Activated T-cell treated with anti-CD3 and anti-CD28 coated beads, Interleukin-2, amount 50 U/mL, for 4 hours (primary cell): ENCODE results near the gene MAGI1. TPM values are rescaled to one million over a fixed set of nuclear protein-coding genes. Genes with fewer than 3 reads are reported as not detected.
"Not testable (repeated sequence)": the region's sequence is repeated elsewhere in the genome, so short reads cannot be mapped to it uniquely, and the experiment has no call there.

Experiments
- ATAC-seq, 2 donors: fragments of 200-7000 bp; cut with Tn5 transposase; one replicate each; pipeline ENCODE4 v1.10.0; 2021
- DNase-seq: peaks from one replicate; pipeline ENCODE4 v3.0.0-alpha.2; 2020
- H3K27me3 Mint-ChIP-seq: one replicate; pipeline ENCODE4 v1.8.0; 2021; ENCODE audit warnings: low read depth, mixed read lengths
- H3K36me3 Mint-ChIP-seq: one replicate; pipeline ENCODE4 v1.8.0; 2022; ENCODE audit warnings: mixed read lengths; ENCODE audit not compliant: insufficient read depth
- H3K4me1 Mint-ChIP-seq: one replicate; pipeline ENCODE4 v1.8.0; 2021; ENCODE audit warnings: low read depth, mixed read lengths
- H3K4me3 Mint-ChIP-seq: one replicate; pipeline ENCODE4 v1.8.0; 2021; ENCODE audit warnings: mild to moderate bottlenecking, moderate library complexity, mixed read lengths
- H3K9me3 Mint-ChIP-seq: one replicate; pipeline ENCODE4 v1.8.0; 2021; ENCODE audit warnings: mixed read lengths
- total RNA-seq, 3 donors: library from RNA; stranded (reverse); gene quantifications; one replicate each; pipeline ENCODE4 v1.2.1, GENCODE V29; 2021

The MAGI1 gene
- total RNA-seq, 3 donors from 2014 or later = 0.45 to 0.76 (median 0.46) TPM

DNA sequence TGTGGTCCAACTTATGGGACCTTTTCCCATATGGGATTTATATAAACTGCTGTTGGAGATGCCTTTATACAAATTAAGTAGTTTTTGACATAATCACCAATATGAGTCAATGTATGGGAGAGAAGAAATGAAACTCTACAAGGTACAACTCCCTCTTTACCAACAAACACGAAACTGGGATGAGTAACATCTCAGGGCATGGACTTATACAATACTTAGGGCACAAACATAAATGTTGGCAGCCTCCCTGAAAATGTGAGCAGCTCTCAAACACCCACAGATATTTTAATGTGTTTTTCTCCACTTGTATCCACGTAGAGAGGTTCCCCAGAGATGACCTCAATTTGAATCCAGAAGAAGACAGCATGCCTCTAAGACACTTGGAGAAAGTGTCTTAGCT is 161.6 kb downstream of the MAGI1 start:
- Mint-ChIP-seq H3K27me3 (no peaks in the 10 kb centered on the region), H3K36me3 (no peaks in the 10 kb centered on the region), H3K4me1 (no peaks in the 10 kb centered on the region), H3K9me3 (peaks cover 3% of the 10 kb centered on the region), H3K4me3 (no peak overlapping the region)
- DNase-seq (no peak), ATAC-seq (no peak)

DNA sequence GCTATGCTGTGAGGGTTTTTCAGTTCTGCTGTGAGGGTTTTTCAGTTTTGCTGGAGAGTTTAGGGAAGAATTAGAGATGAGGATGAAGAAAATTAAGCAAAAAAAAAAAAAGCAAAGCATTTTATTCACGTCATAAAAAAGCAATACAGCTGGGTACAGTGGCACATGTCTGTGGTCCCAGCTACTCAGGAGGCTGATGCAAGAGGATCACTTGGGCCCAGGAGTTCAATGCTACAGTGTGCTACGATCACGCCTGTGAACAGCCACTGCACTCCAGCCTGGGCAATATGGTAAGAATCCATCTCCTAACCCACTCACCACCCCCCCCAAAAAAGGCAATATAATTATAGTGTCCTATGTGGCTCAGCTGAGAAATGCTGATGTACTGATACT is 162.7 kb downstream of the MAGI1 start:
- ATAC-seq (no peak), DNase-seq (no peak)
- H3K27me3 Mint-ChIP-seq = no peaks in the 10 kb centered on the region
- H3K4me3 Mint-ChIP-seq = no peak overlapping the region
- H3K9me3 Mint-ChIP-seq = peaks cover 3% of the 10 kb centered on the region
- H3K4me1 Mint-ChIP-seq = no peaks in the 10 kb centered on the region
- no peaks in the 10 kb centered on the region for H3K36me3 Mint-ChIP-seq

DNA sequence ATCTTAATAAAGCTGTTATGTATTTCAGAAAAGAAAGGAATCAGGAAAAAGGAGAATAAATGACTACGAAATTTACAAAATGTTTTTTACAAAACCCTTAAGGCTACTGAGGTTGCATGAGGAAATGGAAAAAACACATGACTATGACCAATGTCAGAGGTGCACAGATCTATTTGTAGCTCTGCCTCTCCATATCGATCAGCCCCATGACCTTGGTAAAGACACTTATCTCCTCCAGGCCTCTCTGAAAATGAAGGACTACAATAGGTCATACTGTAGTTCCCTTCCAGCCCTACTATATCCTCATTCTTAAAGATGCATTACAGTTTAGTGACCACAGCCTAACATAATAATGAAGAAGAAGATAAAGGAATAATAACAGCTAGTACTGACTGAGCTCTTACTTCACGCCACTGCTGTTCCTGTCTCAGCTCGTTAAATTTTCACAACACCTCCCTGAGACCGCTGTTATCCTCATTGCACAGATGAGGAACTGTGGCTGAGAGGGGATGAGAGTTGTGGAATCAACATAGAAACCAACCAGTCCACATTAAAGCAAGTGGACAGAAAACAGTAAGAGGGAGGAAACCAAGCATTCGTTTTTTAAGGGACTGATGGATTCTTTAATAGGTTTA is 163.2 kb downstream of the MAGI1 start:
- Mint-ChIP-seq H3K36me3 (no peaks in the 10 kb centered on the region), H3K9me3 (peaks cover 3% of the 10 kb centered on the region), H3K27me3 (no peaks in the 10 kb centered on the region), H3K4me1 (no peaks in the 10 kb centered on the region), H3K4me3 (no peak overlapping the region)
- ATAC-seq (no peak), DNase-seq (no peak)

DNA sequence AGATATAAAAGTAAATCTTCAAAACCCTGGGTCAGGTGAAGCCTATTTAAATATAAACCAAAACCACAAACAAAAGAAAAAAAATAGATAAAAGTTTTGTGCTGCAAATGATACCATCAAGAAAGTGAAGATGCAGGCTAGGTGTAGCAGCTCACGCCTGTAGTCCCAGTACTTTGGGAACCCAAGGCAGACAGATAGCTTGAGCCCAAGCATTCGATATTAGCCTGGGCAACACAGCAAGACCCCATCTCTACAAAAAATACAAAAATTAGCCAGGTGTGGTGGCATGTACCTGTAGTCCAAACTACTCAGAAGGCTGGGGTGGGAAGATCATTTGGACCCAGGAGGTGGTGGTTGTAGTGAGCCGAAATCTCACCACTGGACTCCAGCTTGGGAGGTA is 164.8 kb downstream of the MAGI1 start:
- no peak overlapping the region for H3K4me3 Mint-ChIP-seq
- no peaks in the 10 kb centered on the region for H3K4me1 Mint-ChIP-seq
- ATAC-seq (no peak), DNase-seq (no peak)
- no peaks in the 10 kb centered on the region for H3K27me3 Mint-ChIP-seq
- H3K9me3 Mint-ChIP-seq = peaks cover 3% of the 10 kb centered on the region
- H3K36me3 Mint-ChIP-seq = no peaks in the 10 kb centered on the region

DNA sequence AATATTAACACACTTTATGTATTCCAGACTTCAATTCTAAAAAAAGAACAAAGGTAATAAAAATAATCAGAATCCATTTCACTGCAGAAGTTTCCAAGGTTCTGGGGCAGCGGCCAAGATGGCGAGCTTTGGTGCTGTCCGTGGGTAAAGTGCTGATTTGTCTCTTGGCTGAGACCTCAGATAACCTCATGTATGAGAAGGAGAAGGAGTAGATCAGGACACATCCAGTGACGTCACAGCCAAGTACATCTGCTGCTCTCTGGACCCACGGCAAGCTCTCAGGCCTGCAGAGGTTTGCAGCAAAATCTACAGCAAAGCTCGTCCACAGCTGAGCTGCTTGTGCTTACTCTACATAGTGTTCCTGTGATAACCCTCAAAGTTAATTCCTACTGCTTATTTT is 165.7 kb downstream of the MAGI1 start:
- DNase-seq (no peak), ATAC-seq (no peak)
- Mint-ChIP-seq H3K4me3 (no peak overlapping the region), H3K4me1 (no peaks in the 10 kb centered on the region), H3K36me3 (no peaks in the 10 kb centered on the region), H3K27me3 (no peaks in the 10 kb centered on the region), H3K9me3 (peaks cover 6% of the 10 kb centered on the region)

DNA sequence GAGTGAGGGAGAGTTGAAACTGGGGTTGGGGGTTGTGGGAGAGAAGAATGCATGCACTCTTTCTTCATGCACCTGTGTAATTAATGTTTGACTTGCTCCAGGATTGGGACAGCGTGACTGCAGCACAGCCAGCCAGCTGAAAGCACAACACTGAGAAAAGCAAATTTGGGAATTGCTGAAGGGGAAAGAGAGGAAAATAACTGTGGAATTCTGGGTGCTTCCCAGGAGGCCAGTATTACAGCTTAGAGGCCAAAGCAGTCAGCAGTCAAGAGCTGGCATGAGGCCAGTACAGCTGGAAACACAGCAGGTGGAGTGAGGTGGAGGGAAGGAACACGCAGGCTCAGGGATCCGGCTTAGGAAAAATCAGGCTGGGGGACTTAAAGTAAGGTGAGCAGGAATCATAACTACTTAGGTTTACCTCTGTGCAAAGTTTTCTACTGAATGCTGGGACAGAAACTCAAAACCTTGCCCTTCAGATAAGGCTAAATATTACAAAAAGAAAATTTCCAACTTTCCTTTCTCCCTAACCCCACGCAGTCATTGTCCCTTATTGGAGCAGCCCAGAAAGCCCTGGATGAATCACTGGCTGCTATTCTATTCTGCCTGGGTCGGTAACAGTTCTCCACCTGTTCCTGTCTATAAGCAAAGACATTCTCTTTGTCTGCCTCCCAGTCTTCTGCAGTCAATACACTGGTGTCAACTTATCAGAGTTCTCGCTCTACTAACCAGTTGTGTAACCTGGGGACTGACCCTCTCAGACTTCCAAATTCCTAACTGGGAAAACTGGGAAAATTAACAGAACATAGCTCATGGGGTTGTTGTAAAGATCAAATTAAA is 167.2 kb downstream of the MAGI1 start:
- no peaks in the 10 kb centered on the region for H3K36me3 Mint-ChIP-seq

DNA sequence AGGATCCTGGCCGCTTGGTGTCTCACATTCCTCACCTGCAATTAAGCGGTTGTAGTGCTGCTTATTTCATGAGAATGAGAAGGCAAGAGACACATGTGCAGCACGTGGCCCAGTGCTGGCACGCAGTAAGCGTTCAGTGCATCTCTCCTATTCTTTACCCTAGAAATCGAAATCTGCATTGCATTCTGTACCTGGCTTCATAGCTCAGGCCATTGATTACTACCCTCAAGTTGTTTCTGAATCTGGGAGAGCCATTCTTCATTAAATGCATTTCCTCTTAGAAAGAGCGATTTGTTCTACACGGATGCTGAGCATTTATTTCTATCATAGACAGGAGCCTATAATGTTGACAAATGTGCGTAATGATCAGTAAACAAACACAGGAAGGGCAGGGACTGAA is 168.9 kb downstream of the MAGI1 start:
- Mint-ChIP-seq H3K27me3 (no peaks in the 10 kb centered on the region), H3K4me1 (no peaks in the 10 kb centered on the region), H3K9me3 (peaks cover 3% of the 10 kb centered on the region), H3K4me3 (no peak overlapping the region), H3K36me3 (no peaks in the 10 kb centered on the region)
- ATAC-seq = no peak
- DNase-seq = no peak

More for the DNA sequence above, 167.2 kb downstream of the MAGI1 start:
- no peaks in the 10 kb centered on the region for H3K4me1 Mint-ChIP-seq
- no peaks in the 10 kb centered on the region for H3K27me3 Mint-ChIP-seq
- H3K9me3 Mint-ChIP-seq = peaks cover 6% of the 10 kb centered on the region
- no peak for DNase-seq
- no peak for ATAC-seq
- no peak overlapping the region for H3K4me3 Mint-ChIP-seq

DNA sequence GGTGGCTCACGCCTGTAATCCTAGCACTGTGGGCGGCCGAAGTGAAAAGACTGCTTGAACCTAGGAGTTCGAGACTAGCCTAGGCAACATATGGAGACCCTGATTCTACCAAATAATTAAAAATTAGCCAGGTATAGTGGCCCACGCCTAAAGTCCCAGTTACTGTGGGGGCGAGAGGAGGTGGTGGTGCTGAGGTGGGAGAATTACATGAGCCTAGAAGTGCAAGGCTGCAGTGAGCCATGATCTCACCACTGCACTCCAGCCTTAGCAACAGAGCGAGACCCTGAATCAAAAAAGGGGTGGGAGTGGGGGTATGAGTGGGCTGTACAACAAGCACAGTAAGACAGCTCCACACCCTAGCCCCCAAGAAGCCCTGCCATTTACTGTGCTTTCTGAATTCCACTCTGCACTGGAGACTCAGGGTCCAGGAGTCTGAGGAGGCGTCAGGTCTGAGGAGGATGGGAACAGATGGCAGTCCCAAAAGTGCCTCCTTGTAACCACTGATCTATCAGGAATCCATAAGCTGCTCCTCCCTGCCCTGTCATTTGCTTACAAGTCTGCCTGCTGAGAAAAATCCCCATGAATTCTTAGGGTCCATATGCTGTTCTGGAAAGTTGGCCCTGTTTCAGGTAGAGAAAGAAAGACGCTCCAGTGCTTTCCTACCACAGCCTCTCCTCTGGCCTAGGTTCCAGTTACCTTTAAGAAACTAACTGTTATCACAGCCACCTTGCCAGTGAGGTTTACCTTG is 171.1 kb downstream of the MAGI1 start:
- no peaks in the 10 kb centered on the region for H3K4me1 Mint-ChIP-seq

DNA sequence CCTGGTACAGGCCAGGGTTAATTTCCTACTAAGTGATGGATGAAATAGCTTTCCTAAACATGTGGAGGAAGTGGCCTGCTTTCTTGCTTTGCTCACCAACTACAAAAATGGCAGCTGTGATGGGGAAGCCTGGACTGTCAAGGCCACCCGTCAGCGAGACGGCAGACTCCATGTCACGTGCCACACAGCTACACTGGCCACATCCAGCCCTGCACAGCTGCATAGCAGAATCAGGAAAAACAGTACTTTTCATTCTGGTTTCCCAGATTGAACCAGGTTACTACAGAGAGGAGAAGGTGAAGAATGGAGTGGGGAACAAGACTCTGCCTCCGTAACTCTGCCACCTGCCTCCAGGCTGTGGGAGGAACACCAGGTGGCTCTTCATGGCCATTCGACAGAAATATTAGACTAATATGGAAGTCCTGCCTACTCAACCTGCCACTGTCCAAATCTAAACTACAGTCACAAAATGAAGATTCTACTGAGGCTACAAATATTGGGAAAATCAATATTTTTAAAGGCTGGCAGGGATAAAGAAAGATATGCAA is 174.3 kb downstream of the MAGI1 start:
- Mint-ChIP-seq H3K27me3 (no peaks in the 10 kb centered on the region), H3K4me3 (no peak overlapping the region), H3K4me1 (no peaks in the 10 kb centered on the region), H3K36me3 (no peaks in the 10 kb centered on the region), H3K9me3 (peaks cover 3% of the 10 kb centered on the region)
- ATAC-seq (no peak), DNase-seq (no peak)

More for the DNA sequence above, 171.1 kb downstream of the MAGI1 start:
- DNase-seq (no peak), ATAC-seq (no peak)
- H3K9me3 Mint-ChIP-seq = peaks cover 3% of the 10 kb centered on the region
- no peaks in the 10 kb centered on the region for H3K36me3 Mint-ChIP-seq
- no peaks in the 10 kb centered on the region for H3K27me3 Mint-ChIP-seq
- no peak overlapping the region for H3K4me3 Mint-ChIP-seq

DNA sequence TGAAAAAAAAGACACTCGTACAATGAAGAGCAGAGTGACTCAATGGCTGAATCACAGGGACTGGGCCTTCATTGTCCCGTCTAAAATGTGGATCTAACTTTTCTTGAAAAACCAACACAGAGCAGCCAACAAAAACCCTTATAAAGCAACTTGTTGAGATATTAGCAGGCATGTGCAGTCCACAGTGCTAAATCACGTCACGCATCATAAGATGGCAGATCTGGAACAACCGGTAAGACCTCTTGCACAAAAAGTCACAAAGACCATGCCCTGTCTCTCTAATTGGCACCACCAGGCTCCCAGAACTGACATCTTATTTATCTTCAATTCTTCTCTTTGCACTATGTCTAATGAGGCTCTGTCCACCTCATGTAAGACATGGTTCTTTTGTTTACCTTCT is 177.0 kb downstream of the MAGI1 start:
- H3K4me1 Mint-ChIP-seq = no peaks in the 10 kb centered on the region
- DNase-seq = no peak
- no peaks in the 10 kb centered on the region for H3K9me3 Mint-ChIP-seq
- no peaks in the 10 kb centered on the region for H3K36me3 Mint-ChIP-seq
- H3K27me3 Mint-ChIP-seq = no peaks in the 10 kb centered on the region
- no peak for ATAC-seq
- H3K4me3 Mint-ChIP-seq = no peak overlapping the region

DNA sequence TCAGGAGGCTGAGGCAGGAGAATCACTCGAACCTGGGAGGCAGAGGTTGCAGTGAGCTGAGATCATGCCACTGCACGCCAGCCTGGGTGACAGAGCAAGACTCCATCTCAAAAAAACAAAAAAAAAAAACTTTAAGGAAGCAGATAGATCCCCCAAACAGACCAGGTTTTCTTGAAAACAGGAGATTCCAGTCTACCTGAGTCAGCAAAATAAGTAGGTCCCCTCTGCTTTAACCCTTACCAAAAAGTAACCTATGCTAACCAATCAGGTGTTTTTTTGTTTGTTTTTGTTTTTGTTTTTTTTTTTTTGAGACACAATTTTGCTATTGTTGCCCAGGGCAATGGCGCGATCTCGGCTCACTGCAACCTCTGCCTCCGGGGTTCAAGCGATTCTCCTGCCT is 179.1 kb downstream of the MAGI1 start:
- H3K4me3 Mint-ChIP-seq, DNase-seq, H3K4me1 Mint-ChIP-seq, H3K27me3 Mint-ChIP-seq, ATAC-seq, H3K9me3 Mint-ChIP-seq, H3K36me3 Mint-ChIP-seq: not testable (repeated sequence)

DNA sequence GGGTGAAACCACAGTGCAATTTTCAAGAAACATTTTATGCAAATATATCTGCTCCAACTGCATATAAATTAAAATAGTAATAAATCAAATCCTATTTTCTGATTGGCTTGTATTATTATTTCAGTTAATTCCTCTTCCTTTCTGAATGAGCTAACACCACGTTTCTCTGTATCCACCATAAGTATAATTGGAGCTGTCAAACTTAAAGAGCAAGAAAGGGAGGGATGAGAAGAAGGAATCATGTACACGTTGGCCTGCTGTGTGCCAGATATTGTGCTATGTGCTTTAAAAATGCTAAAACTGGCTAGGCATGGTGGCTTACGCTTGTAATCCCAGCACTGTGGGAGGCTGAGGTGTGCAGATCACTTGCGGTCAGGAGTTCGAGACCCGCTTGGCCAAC is 180.0 kb downstream of the MAGI1 start:
- Mint-ChIP-seq H3K27me3 (no peaks in the 10 kb centered on the region), H3K4me1 (no peaks in the 10 kb centered on the region)
- no peak for DNase-seq

DNA sequence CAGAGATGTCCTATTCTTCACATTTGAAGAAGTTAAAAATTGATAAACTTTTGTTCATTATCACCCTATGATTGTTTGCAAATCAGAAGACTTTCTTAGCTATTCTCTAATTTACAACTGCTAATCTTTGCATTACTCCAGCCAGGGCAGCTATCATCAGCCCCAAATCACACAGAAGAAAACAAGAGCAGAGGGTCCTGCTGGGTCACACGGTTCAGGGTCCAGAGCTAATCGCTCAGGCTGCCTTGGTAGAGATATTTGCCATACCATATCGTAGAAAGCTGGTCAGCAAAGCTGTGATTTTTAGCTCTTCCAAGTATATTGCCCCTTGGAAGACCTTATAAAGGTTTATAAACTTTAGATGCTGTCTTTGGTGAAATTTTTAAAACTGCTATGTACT is 181.4 kb downstream of the MAGI1 start:
- no peak overlapping the region for H3K4me3 Mint-ChIP-seq
- H3K9me3 Mint-ChIP-seq = no peaks in the 10 kb centered on the region
- ATAC-seq = no peak

More for the DNA sequence above, 180.0 kb downstream of the MAGI1 start:
- Mint-ChIP-seq H3K4me3 (no peak overlapping the region), H3K36me3 (no peaks in the 10 kb centered on the region), H3K9me3 (no peaks in the 10 kb centered on the region)
- ATAC-seq = no peak

DNA sequence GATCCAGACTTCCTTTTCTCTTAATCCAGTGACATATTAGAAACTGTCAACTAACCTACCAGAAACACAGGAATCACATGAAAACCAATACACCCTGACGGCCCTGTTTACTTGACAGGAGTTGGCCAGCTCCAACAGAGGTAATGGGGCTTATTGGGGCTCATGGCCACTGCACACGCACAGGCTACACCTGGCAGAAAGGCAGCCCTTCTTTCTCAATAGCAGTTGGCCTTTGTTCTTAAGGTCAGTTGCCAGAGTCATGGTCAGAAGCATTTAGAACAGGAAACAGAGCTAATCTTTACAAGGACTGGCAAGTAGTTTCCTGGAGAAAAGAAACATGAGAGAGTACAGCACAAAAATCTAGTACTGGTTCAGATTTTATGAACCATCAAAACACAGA is 181.8 kb downstream of the MAGI1 start:
- H3K4me3 Mint-ChIP-seq = no peak overlapping the region
- H3K9me3 Mint-ChIP-seq = no peaks in the 10 kb centered on the region
- H3K27me3 Mint-ChIP-seq = no peaks in the 10 kb centered on the region
- DNase-seq = no peak
- ATAC-seq = no peak
- H3K4me1 Mint-ChIP-seq = no peaks in the 10 kb centered on the region
- H3K36me3 Mint-ChIP-seq = no peaks in the 10 kb centered on the region

More for the DNA sequence above, 181.4 kb downstream of the MAGI1 start:
- H3K4me1 Mint-ChIP-seq = no peaks in the 10 kb centered on the region
- H3K36me3 Mint-ChIP-seq = no peaks in the 10 kb centered on the region
- DNase-seq = no peak
- H3K27me3 Mint-ChIP-seq = no peaks in the 10 kb centered on the region
